ENCODE results near the gene FBXL12.

Gene FBXL12

GRCh38 chr19:9838324-9838723, 19.4 kb upstream of the FBXL12 start:
- no peak for TF ChIP-seq CTCF (IDR thresholded peaks at IDR 0.05; ENCODE audit: low read depth, low read length)

GRCh38 chr19:9836021-9836420, 17.1 kb upstream of the FBXL12 start:
- H3K4me3 ChIP-seq (replicated peaks in 1 of 2; ENCODE audit: low read depth in 2 of 2, low read length in 2 of 2), result peak overlapping the region; percentile 88 to 89
- TF ChIP-seq CTCF (IDR thresholded peaks at IDR 0.05; ENCODE audit: low read depth, low read length), result no peak
- DNase-seq (ENCODE audit: low read depth in 2 of 2), result peak; percentile 36 to 51

More at GRCh38 chr19:9838324-9838723, 19.4 kb upstream of the FBXL12 start:
- no peak for DNase-seq (ENCODE audit: low read depth in 2 of 2)
- H3K4me3 ChIP-seq (replicated peaks in 1 of 2; ENCODE audit: low read depth in 2 of 2, low read length in 2 of 2), result no peak overlapping the region

GRCh38 chr19:9835507-9835949, 16.6 kb upstream of the FBXL12 start:
- peak overlapping the region; percentile 88 to 89 for H3K4me3 ChIP-seq (replicated peaks in 1 of 2; ENCODE audit: low read depth in 2 of 2, low read length in 2 of 2)
- DNase-seq (ENCODE audit: low read depth in 2 of 2), result no peak
- TF ChIP-seq CTCF (IDR thresholded peaks at IDR 0.05; ENCODE audit: low read depth, low read length), result no peak

- peak within 1 kb of the TSS; percentile 88 to 89 for H3K4me3 ChIP-seq (replicated peaks in 1 of 2; ENCODE audit: low read depth in 2 of 2, low read length in 2 of 2)
- no peak for TF ChIP-seq CTCF (IDR thresholded peaks at IDR 0.05; ENCODE audit: low read depth, low read length)
- peak; percentile 99 for DNase-seq (ENCODE audit: low read depth in 2 of 2)
These were observed 16.0 kb upstream of the FBXL12 start, which contains the start of gene PIN1 for GRCh38 chr19:9834726-9835506. Gene PIN1, plus strand, starts transcription at chr19:9835318. Its CDS starts 27 bp downstream, at chr19:9835345.

GRCh38 chr19:9834307-9834725, 15.4 kb upstream of the FBXL12 start:
- peak overlapping the region; percentile 68 to 86 for H3K4me3 ChIP-seq (replicated peaks in 1 of 2; ENCODE audit: low read depth in 2 of 2, low read length in 2 of 2)
- no peak for DNase-seq (ENCODE audit: low read depth in 2 of 2)
- TF ChIP-seq CTCF (IDR thresholded peaks at IDR 0.05; ENCODE audit: low read depth, low read length), result no peak

- H3K4me3 ChIP-seq (replicated peaks in 1 of 2; ENCODE audit: low read depth in 2 of 2, low read length in 2 of 2), result peak overlapping the region; percentile 94
- no peak for DNase-seq (ENCODE audit: low read depth in 2 of 2)
- no peak for TF ChIP-seq CTCF (IDR thresholded peaks at IDR 0.05; ENCODE audit: low read depth, low read length)
These were observed 9.7 kb upstream of the FBXL12 start for GRCh38 chr19:9828551-9829063.

Data from cardiac fibroblast (primary cell).